Measurements from ENCODE around the gene DYNLT2.

The DYNLT2 gene

GRCh38 chr6:169751242-169752073 lies at the start of gene DYNLT2, which contains the start of gene ERMARD:
Gene DYNLT2 (minus strand): TSS chr6:169751572. CDS start chr6:169751458, 114 bp downstream.
Gene ERMARD (plus strand): TSS chr6:169751622. CDS start chr6:169751658, 36 bp downstream.
- peak; percentile 90 for DNase-seq (ENCODE audit: low read depth)

- DNase-seq (ENCODE audit: low read depth) = no peak
Observed at GRCh38 chr6:169800668-169801395, 49.5 kb upstream of the DYNLT2 start.

GRCh38 chr6:169800116-169800667 lies 48.8 kb upstream of the DYNLT2 start:
- no peak for DNase-seq (ENCODE audit: low read depth)

GRCh38 chr6:169799474-169799926 lies 48.1 kb upstream of the DYNLT2 start:
- no peak for DNase-seq (ENCODE audit: low read depth)

- no peak for DNase-seq (ENCODE audit: low read depth)
Observed at GRCh38 chr6:169798764-169799473, 47.5 kb upstream of the DYNLT2 start.

GRCh38 chr6:169795196-169795595 lies 43.8 kb upstream of the DYNLT2 start:
- DNase-seq (ENCODE audit: low read depth) = no peak

- DNase-seq (ENCODE audit: low read depth) = no peak
Observed at GRCh38 chr6:169794317-169795055, 43.1 kb upstream of the DYNLT2 start.

GRCh38 chr6:169793408-169793807 lies 42.0 kb upstream of the DYNLT2 start:
- no peak for DNase-seq (ENCODE audit: low read depth)

- no peak for DNase-seq (ENCODE audit: low read depth)
Observed at GRCh38 chr6:169792306-169793015, 41.1 kb upstream of the DYNLT2 start.

GRCh38 chr6:169791721-169792131 lies 40.4 kb upstream of the DYNLT2 start:
- no peak for DNase-seq (ENCODE audit: low read depth)

- peak; percentile 57 for DNase-seq (ENCODE audit: low read depth)
Observed at GRCh38 chr6:169789944-169790927, 38.9 kb upstream of the DYNLT2 start.

GRCh38 chr6:169789146-169789943 lies 38.0 kb upstream of the DYNLT2 start:
- DNase-seq (ENCODE audit: low read depth) = no peak

- no peak for DNase-seq (ENCODE audit: low read depth)
Observed at GRCh38 chr6:169788809-169789145, 37.4 kb upstream of the DYNLT2 start.

GRCh38 chr6:169787797-169788196 lies 36.4 kb upstream of the DYNLT2 start:
- no peak for DNase-seq (ENCODE audit: low read depth)

GRCh38 chr6:169786349-169786748 lies 35.0 kb upstream of the DYNLT2 start:
- no peak for DNase-seq (ENCODE audit: low read depth)

GRCh38 chr6:169785566-169785965 lies 34.2 kb upstream of the DYNLT2 start:
- no peak for DNase-seq (ENCODE audit: low read depth)

- DNase-seq (ENCODE audit: low read depth) = no peak
Observed at GRCh38 chr6:169784821-169785340, 33.5 kb upstream of the DYNLT2 start.

All from stimulated activated CD8-positive, alpha-beta memory T cell treated with anti-CD3 and anti-CD28 coated beads, Interleukin-15, amount 100 ng/mL, for 1 hour (primary cell).